Subcutaneous abdominal adipose tissue (tissue), 5 donors: ENCODE results near the gene DIAPH3.

ENCODE experiments used
- H3K27ac ChIP-seq: one replicate; pipeline ENCODE4 v1.7.0; 2013; ENCODE audit warnings: low read depth, mild to moderate bottlenecking, inconsistent platforms, low read length, moderate library complexity
- H3K27me3 ChIP-seq, 5 donors: one replicate each; pipeline ENCODE4 v1.7.0; 2013; ENCODE audit warnings: low read length in 5 of 5, inconsistent platforms in 1 of 5; ENCODE audit not compliant: control insufficient read depth in 5 of 5, insufficient read depth in 4 of 5
- H3K36me3 ChIP-seq, 5 donors: one replicate each; pipeline ENCODE4 v1.7.0; 2013; ENCODE audit warnings: low read length in 5 of 5; ENCODE audit not compliant: control insufficient read depth in 5 of 5, insufficient read depth in 5 of 5
- H3K4me1 ChIP-seq, 5 donors: one replicate each; pipeline ENCODE4 v1.7.0; 2013; ENCODE audit warnings: low read length in 5 of 5, mild to moderate bottlenecking in 3 of 5, moderate library complexity in 1 of 5; ENCODE audit not compliant: control insufficient read depth in 5 of 5, insufficient read depth in 5 of 5
- H3K4me3 ChIP-seq, 5 donors: one replicate each; pipeline ENCODE4 v1.7.0; 2013; ENCODE audit warnings: low read length in 5 of 5, low read depth in 1 of 5
- H3K9ac ChIP-seq, 5 donors: one replicate each; pipeline ENCODE4 v1.7.0; 2013; ENCODE audit warnings: low read length in 5 of 5, mild to moderate bottlenecking in 4 of 5, moderate library complexity in 3 of 5
- H3K9me3 ChIP-seq, 5 donors: one replicate each; pipeline ENCODE4 v1.7.0; 2013; ENCODE audit warnings: low read length in 5 of 5; ENCODE audit not compliant: control insufficient read depth in 5 of 5
- donor health status: healthy.
- donor health status: healthy.
- donor health status: healthy.
- donor health status: healthy.
- donor health status: healthy.

The DIAPH3 gene

DNA sequence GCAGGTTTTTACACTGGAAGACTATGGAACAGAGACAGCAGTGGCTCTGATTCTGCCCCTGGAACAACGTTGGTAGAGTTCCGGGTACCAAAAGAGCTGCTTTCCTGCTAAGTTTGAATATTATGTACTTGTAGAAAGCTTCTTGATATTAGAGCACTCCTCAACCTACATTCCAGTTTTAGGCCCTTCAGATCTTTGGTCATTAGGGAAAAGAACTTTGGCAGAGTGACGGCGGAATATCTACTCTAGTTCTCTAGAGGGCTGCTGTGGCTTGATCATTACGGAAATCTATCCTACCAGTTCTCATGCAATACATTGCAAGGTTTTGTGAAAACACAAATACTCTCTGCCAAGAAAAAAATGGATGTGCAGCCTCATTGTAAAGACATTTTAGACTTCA is 415.7 kb downstream of the DIAPH3 start:
- peaks cover 0 to 8% (median 0%) of the 10 kb centered on the region in 5 donors for H3K4me1 ChIP-seq
- no peak overlapping the region for H3K4me3 ChIP-seq
- no peaks in the 10 kb centered on the region for H3K36me3 ChIP-seq
- H3K9me3 ChIP-seq = no peaks in the 10 kb centered on the region
- H3K27me3 ChIP-seq = no peaks in the 10 kb centered on the region
- no peak overlapping the region for H3K27ac ChIP-seq
- H3K9ac ChIP-seq = no peak overlapping the region

DNA sequence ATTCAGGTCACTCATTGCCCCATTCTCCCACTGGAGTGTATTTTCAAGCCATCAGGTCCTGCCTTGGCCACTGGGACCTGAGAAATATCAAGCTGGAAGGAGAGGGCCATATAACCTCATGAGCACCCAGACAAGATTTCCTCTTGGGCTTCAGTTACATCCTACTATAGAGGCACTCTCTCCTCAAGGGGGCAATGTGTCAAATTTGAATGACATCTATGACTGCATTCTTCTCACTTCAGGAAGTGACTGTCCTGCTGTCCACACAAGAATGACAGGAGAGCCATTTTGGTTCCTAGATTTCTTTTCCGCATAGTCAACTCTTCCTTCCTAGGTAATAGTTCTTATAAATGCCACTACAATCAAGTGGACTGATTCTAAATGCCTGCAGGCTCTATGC is 416.2 kb downstream of the DIAPH3 start:
- Histone ChIP-seq H3K9ac (no peak overlapping the region), H3K36me3 (no peaks in the 10 kb centered on the region), H3K4me1 (peaks cover 0 to 8% (median 0%) of the 10 kb centered on the region in 5 donors), H3K4me3 (no peak overlapping the region), H3K27ac (no peak overlapping the region), H3K27me3 (no peaks in the 10 kb centered on the region), H3K9me3 (no peaks in the 10 kb centered on the region)

DNA sequence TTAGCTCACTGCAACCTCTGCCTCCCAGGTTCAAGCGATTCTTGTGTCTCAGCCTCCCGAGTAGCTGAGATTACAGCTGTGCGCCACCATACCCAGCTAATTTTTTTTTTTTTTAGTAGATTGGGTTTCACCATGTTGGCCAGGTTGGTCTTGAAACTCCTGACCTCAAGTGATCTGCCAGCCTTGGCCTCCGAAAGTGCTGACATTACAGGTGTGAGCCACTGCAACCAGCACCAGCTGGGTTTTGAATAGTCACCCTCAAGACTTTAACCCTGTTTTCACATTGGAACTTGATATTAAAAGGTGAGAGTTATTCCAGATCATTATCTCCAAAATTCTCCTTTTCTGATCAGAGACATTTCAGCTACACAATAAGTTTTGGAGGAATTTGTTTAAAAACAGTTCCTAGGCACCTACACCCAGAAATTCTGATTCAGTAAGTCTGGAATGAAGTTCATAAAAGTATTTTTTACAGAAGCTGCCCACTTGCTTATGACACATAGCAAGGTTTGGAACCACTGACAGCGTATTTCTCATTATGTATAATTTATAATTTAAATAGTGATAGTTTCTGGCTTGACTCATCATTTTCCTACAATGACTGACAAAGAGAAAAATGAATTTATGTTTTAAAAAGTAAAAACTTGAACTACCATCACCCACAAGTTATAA is 417.3 kb downstream of the DIAPH3 start:
- H3K36me3 ChIP-seq = no peaks in the 10 kb centered on the region
- peaks cover 0 to 8% (median 0%) of the 10 kb centered on the region in 5 donors for H3K4me1 ChIP-seq

DNA sequence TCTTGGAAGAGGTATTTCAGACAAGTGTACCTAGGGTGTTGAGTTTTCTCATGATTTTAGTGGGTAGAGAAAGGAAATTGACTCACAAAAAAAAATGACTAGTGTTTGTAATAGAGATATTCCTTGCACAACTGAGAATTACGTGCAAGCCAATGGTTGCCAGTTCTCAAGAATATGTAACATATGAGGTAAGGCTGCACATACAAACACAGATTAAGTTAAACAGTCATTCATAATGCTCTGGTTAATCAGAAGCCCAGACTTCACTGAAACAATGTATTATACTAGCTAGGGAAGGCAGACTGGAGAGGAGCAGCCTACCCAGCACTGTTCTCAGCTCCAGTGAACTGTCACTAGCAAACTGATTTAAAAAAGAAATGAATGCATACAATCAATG is 418.3 kb downstream of the DIAPH3 start:
- H3K9me3 ChIP-seq = no peaks in the 10 kb centered on the region
- H3K27ac ChIP-seq = no peak overlapping the region
- no peak overlapping the region for H3K9ac ChIP-seq
- peaks cover 0 to 8% (median 0%) of the 10 kb centered on the region in 5 donors for H3K4me1 ChIP-seq
- no peaks in the 10 kb centered on the region for H3K36me3 ChIP-seq
- no peaks in the 10 kb centered on the region for H3K27me3 ChIP-seq
- no peak overlapping the region for H3K4me3 ChIP-seq

More for the DNA sequence above, 417.3 kb downstream of the DIAPH3 start:
- Histone ChIP-seq H3K9ac (no peak overlapping the region), H3K9me3 (no peaks in the 10 kb centered on the region), H3K27ac (no peak overlapping the region), H3K27me3 (no peaks in the 10 kb centered on the region), H3K4me3 (no peak overlapping the region)

DNA sequence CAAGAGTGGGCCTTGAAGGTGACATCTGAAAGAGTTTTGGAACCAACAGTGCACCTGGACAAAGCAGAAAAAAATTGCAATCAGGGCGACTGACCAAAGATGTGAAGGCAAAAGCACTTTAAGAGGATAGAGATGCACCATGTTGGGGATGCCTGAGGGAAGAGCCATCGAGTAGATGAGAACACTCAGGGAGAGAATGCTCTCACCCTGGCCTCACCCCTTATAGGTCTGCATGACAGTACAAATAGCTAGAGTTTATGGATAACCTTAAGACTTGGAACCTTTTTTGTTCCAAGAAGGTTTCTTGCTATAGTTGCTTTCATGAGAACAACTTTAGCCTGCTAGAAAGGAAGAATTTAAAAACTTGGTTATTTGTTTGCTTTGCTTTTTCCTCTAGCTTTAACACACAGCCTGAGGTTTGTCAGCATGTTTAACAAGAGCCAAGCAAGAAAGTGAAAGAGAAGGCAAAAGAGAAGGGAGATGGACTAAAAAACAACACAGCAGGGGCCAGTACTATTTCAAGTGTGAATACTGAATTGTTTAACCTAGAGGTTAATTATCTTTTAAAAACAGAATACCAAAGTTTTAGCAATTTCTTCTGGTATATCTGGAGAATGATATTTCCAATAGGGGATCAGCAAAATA is 418.9 kb downstream of the DIAPH3 start:
- H3K27me3 ChIP-seq = no peaks in the 10 kb centered on the region
- H3K9me3 ChIP-seq = no peaks in the 10 kb centered on the region
- H3K9ac ChIP-seq = no peak overlapping the region
- no peak overlapping the region for H3K27ac ChIP-seq
- H3K4me1 ChIP-seq = peaks cover 0 to 8% (median 0%) of the 10 kb centered on the region in 5 donors
- no peaks in the 10 kb centered on the region for H3K36me3 ChIP-seq
- no peak overlapping the region for H3K4me3 ChIP-seq

DNA sequence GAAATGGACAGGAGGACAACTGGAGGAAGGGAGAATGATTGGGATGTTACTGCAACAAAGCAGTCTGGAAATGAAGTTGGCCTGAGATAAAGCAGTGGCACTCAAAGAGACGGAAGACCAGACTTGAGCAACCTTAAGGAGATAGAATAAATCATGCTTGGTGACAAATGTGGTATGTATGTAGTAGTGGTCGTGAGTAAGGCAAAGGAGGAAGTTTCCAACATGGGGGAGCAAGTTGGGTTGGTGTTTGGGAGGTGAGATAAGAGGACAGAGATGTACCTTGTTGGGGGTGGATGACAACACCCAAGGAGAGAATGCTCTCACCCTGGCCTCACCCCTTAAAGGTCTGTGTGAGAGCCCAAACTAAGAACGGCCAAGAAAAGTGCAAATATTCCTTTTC is 420.5 kb downstream of the DIAPH3 start:
- H3K4me3 ChIP-seq = no peak overlapping the region
- H3K9ac ChIP-seq = no peak overlapping the region
- no peak overlapping the region for H3K27ac ChIP-seq
- no peaks in the 10 kb centered on the region for H3K36me3 ChIP-seq
- no peaks in the 10 kb centered on the region for H3K27me3 ChIP-seq
- no peaks in the 10 kb centered on the region for H3K9me3 ChIP-seq
- peaks cover 0 to 7% (median 0%) of the 10 kb centered on the region in 5 donors for H3K4me1 ChIP-seq

DNA sequence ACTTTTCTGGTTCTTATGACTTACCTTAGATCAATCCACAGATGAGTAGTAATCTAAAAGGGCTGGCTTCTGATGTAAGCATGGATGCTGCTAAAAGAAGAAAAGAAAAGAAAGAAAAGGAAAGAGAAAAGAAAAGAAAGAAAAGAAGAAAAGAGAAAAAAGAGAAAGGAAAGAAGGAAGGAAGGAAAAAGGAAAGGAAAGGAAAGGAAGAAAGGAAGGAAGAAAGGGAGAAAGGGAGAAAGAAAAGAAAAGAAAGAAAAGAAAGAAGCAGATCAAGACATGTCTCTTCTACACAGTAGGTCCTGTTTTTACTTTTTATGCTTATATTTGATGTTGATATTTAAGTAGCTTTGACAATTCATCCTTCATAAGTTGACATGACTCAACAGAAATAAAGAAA is 421.3 kb downstream of the DIAPH3 start:
- Histone ChIP-seq H3K27ac (no peak overlapping the region), H3K4me1 (no peaks in the 10 kb centered on the region), H3K9ac (no peak overlapping the region), H3K27me3 (no peaks in the 10 kb centered on the region), H3K9me3 (no peaks in the 10 kb centered on the region), H3K4me3 (no peak overlapping the region), H3K36me3 (no peaks in the 10 kb centered on the region)

DNA sequence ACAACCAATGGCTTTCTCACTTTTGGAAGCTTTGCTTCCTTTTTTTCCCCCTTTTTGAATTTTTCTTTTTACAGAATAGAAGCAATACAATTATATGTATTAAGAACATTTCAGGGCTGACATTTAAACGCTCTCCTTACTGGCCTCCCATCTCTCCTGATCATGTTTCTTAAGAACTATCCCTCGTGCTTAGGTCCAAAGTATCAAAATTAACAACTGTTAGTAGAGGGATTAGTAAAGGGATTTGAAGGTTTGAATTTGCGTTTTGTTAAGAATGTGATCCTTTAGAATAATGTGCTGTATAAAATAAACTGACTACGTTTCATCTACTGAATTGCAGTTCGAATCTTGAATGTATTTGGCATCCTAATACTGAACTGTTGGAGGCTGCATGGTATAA is 424.8 kb downstream of the DIAPH3 start:
- Histone ChIP-seq H3K9ac (no peak overlapping the region), H3K36me3 (no peaks in the 10 kb centered on the region), H3K4me3 (no peak overlapping the region), H3K27ac (no peak overlapping the region), H3K4me1 (no peaks in the 10 kb centered on the region), H3K27me3 (no peaks in the 10 kb centered on the region), H3K9me3 (no peaks in the 10 kb centered on the region)

DNA sequence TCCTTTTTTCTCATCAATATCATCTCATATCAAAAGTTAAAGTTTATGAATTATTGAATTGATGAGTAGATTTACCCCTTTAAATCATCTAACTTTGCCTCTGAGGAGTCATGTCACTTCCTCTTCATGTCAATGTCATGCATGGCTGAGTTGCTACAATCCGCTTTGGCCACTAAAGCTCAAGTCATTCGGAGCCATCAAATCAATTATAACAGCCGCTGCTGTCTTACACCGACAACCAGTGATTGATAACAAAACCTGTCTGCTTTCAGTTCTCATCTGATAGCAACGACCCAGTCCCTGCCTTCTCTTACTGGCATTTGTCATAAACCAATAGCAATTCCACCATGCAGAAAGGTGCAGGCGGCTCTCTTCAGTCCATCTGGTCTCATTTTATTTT is 429.3 kb downstream of the DIAPH3 start:
- H3K9ac ChIP-seq = no peak overlapping the region
- no peak overlapping the region for H3K27ac ChIP-seq
- H3K9me3 ChIP-seq = no peaks in the 10 kb centered on the region
- no peak overlapping the region for H3K4me3 ChIP-seq
- no peaks in the 10 kb centered on the region for H3K36me3 ChIP-seq
- no peaks in the 10 kb centered on the region for H3K27me3 ChIP-seq
- peaks cover 0 to 9% (median 0%) of the 10 kb centered on the region in 5 donors for H3K4me1 ChIP-seq

DNA sequence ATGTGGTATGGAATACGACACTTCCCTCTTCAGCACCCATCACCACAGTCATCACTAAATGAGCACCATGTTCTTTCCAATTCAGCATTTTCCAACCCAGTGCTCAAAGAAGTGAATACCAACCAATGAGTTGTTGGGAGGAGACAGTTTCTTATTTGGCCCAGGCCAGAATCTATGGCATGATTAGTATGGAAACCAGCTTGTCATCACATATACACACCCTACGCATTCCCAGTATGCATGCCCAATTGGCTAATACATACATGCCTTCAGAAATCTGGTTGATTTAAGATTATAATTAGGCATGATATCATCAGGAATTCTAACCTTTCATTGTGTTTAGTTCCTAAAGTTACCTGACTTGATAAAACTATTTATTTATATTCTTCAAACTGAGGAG is 430.0 kb downstream of the DIAPH3 start:
- Histone ChIP-seq H3K9me3 (no peaks in the 10 kb centered on the region), H3K9ac (no peak overlapping the region), H3K27me3 (no peaks in the 10 kb centered on the region), H3K36me3 (no peaks in the 10 kb centered on the region), H3K27ac (no peak overlapping the region), H3K4me1 (peaks cover 0 to 9% (median 0%) of the 10 kb centered on the region in 5 donors), H3K4me3 (no peak overlapping the region)
